Hypothalamus (tissue), 51 donors: ENCODE measurements around the gene CYP19A1.

Experiments
- DNase-seq, 51 donors: peaks; one replicate each; lab custom pipeline; 2025; lab: John Stamatoyannopoulos, UW

CYP19A1 gene

GRCh38 chr15:51226576-51227210 is 111.7 kb downstream of the CYP19A1 start:
- no peak for DNase-seq

GRCh38 chr15:51224428-51224827 is 114.0 kb downstream of the CYP19A1 start:
- no peak for DNase-seq

GRCh38 chr15:51223771-51224229 is 114.6 kb downstream of the CYP19A1 start:
- DNase-seq, result peak in 1 of 51 donors; percentile 9

- DNase-seq, result no peak
These were observed 120.0 kb downstream of the CYP19A1 start for GRCh38 chr15:51218299-51218938.

GRCh38 chr15:51212909-51213308 is 125.5 kb downstream of the CYP19A1 start:
- DNase-seq, result no peak

GRCh38 chr15:51212239-51212638 is 126.2 kb downstream of the CYP19A1 start:
- no peak for DNase-seq

- DNase-seq, result no peak
These were observed 133.1 kb downstream of the CYP19A1 start for GRCh38 chr15:51205050-51205975.

- no peak for DNase-seq
These were observed 134.6 kb downstream of the CYP19A1 start for GRCh38 chr15:51203797-51204196.

- DNase-seq, result no peak
These were observed 135.6 kb downstream of the CYP19A1 start for GRCh38 chr15:51202783-51203182.

GRCh38 chr15:51201581-51201980 is 136.8 kb downstream of the CYP19A1 start:
- no peak for DNase-seq

GRCh38 chr15:51200792-51201191 is 137.6 kb downstream of the CYP19A1 start:
- DNase-seq, result no peak

- DNase-seq, result no peak
These were observed 138.9 kb downstream of the CYP19A1 start for GRCh38 chr15:51199541-51199940.

GRCh38 chr15:51198701-51199232 is 139.6 kb downstream of the CYP19A1 start:
- peak in 5 of 51 donors; percentile 8 to 33 (median 16) for DNase-seq

GRCh38 chr15:51195459-51195858 is 142.9 kb downstream of the CYP19A1 start:
- DNase-seq, result no peak

GRCh38 chr15:51193979-51194378 is 144.4 kb downstream of the CYP19A1 start:
- DNase-seq, result no peak

- no peak for DNase-seq
These were observed 144.9 kb downstream of the CYP19A1 start for GRCh38 chr15:51193526-51193925.

GRCh38 chr15:51192521-51193280 is 145.7 kb downstream of the CYP19A1 start:
- DNase-seq, result peak; percentile 43 to 98 (median 83)

GRCh38 chr15:51191766-51192165 is 146.6 kb downstream of the CYP19A1 start:
- DNase-seq, result no peak

- DNase-seq, result peak in 7 of 51 donors; percentile 10 to 33 (median 20)
These were observed 147.2 kb downstream of the CYP19A1 start for GRCh38 chr15:51191072-51191670.
